ENCODE results near the gene AMDHD2.
"Not testable (repeated sequence)": the region's sequence is repeated elsewhere in the genome, so short reads cannot be mapped to it uniquely, and the experiment has no call there.

AMDHD2 gene

DNA sequence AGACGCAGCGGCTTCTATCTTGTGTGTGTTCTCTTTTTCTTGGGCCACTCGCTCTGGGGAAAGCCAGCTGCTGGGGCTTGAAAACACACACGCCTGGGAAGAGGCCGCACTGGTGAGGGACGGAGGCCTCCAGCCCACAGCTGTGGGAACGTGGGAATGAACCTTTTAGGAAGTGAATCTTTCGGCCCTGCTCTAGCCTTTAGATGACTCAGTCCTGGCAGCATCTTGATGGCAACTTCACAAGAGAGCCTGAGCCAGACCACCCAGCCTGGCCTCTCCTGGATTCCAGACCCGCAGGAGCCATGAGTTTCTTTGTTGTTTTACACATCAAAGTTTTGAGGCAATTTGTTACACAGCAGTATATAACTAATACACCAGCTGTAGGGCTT lies 15.4 kb downstream of the AMDHD2 start:
- no peak for DNase-seq

DNA sequence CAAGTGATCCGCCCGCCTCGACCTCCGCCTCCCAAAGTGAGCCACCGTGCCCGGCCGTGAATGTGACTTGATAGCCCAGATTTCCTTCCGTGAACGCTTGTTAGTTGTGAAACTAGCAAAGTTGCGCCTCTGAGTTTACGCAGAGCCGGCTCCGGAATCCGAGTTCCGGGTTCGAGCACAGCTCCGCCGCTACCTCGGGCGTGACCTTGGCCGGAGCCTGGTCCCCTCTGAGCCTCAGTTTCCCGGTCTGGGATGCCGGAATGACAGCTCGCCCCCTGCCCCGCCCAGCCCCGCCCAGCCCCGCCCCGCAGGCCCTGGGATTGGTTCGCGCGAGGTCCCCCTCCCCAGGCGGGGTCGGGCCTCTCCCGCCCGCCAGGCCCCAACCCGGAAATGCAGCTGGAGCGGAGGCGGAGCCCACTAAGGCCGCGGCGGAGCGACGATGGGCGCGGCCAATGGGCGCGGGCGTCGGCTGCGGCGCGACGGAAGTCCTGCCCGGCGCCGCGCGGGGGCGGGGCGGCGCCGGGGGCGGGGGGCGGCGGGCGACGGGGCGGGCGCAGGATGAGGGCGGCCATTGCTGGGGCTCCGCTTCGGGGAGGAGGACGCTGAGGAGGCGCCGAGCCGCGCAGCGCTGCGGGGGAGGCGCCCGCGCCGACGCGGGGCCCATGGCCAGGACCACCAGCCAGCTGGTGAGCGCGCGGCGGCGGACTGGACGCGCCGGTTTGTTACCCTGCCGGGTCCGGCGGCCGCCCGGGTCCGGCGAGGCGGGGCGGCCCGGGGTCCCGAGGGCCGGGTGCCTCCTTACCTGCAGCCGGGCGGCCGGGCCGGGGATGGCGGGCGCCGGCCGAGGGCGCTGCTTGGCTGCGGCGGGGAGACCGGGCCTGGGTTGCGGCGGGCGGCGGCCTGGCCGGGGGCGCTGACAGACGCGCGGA lies 17.5 kb downstream of the AMDHD2 start, which contains the start of gene PDPK1:
TSS of gene PDPK1 (plus strand) at position 571 of the 929 bp plus-strand sequence. CDS start at position 663, 92 bp downstream.
- peak; percentile 92 to 95 for DNase-seq

DNA sequence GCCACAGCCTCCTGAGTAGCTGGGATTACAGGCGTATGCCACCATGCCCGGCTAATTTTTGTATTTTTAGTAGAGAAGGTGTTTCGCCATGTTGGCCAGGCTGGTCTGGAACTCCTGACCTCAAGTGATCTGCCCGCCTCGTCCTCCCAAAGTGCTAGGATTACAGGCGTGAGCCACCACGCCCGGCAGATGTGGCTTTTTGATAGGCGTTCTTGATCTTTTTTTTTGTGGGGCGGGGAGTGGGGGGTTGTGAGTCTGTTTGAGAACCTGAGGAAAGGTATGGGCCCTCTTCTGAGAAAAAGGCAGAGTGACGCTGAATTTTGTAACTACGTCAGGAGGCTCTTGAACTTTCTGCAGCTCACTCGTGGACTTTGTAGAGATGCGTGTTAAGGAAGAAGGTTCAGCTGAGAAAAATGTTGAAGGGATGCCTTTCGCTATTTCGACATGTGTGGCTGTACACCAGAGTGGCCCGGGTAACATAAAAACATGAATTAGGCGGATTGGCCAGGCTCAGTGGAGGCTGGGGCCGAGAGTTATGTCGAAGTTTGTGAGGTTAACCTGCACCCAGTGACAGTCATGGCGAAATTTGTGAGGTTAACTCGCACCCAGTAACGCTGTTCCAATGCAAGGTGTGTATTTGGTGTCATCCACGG lies 19.1 kb downstream of the AMDHD2 start:
- not testable (repeated sequence) for DNase-seq

DNA sequence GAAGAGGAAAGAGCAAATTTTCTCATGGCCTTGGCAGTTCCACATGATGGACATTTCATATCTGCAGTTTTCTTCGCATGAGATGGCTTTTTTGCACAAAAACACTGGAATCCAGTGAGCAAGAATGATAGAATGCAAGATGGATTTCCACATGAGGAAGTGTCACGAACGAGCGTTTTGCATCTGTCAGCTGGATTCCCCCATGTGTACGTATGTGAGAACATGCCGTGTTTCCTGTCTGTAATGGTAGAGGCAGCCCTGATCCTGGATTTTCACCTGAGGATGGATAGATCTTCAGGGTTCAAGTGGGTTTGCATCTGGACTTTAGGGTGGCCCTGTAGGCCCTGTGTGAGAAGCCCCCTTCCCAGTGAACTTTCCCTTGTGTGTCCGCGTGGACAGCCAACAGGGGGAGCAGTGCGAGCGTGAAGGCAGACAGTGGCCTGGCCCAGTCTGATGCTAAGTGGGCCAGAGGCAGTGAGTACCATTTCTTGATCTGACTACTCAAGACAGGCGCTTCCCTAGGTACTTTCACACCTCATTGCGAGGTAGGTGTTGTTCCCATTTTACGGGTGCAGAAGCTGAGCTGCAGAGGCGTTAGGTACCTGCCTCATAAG lies 19.8 kb downstream of the AMDHD2 start:
- DNase-seq, result not testable (repeated sequence)

DNA sequence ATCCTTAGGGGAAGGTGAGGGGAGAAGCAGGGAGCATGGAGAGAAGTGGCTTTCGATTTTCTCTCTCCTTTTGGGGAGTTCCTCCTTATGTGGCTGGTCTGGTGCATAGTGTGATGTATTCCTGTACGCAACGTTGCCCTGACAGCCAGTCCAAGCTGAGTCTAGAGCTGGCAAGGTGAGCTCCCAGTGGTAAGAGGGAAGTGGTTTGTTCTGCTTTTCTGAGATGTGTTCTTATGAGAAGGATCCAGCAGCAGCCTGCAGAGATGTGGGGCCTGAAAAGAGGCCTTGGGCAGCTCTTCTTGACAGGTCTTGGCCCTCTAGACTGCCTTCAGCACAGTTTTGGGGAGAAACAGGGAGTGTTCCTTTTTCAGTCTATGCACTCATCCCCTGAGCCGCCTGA lies 20.7 kb downstream of the AMDHD2 start:
- not testable (repeated sequence) for DNase-seq

DNA sequence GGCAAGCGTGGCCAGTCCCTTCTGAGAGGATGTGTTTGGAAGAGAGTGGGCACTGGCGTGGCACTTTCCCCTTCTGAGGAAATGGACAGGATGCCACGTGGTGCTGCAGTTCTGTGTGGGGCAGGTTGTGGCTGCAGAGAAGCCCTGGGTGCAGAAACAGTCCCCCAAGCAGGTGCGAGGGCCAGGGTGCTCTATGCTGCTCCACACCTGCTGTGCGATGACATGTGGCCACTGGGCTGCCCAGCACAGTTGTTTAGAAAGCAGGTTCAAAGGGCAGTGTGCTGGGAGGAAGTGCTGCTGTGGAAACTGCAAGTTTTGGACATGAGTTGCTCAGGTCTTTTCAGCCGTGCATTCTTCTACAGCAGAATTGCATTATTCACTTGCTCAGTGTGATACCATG lies 21.2 kb downstream of the AMDHD2 start:
- DNase-seq, result not testable (repeated sequence)

DNA sequence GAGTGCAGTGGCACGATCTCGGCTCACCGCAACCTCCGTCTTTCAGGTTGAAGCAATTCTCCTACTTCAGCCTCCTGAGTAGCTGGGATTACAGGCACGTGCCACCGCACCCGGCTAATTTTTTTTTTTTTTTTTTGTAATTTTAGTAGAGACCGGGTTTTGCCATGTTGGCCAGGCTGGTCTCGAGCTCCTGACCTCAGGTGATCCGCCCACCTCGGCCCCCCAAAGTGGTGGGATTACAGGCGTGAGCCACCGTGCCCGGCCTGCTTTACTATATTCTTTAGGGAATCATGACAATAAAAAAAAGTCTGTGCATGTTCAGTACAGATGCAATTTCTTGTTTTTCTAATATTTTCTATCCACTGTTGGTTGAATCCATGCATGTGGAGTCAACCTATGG lies 23.6 kb downstream of the AMDHD2 start:
- DNase-seq, result not testable (repeated sequence)

DNA sequence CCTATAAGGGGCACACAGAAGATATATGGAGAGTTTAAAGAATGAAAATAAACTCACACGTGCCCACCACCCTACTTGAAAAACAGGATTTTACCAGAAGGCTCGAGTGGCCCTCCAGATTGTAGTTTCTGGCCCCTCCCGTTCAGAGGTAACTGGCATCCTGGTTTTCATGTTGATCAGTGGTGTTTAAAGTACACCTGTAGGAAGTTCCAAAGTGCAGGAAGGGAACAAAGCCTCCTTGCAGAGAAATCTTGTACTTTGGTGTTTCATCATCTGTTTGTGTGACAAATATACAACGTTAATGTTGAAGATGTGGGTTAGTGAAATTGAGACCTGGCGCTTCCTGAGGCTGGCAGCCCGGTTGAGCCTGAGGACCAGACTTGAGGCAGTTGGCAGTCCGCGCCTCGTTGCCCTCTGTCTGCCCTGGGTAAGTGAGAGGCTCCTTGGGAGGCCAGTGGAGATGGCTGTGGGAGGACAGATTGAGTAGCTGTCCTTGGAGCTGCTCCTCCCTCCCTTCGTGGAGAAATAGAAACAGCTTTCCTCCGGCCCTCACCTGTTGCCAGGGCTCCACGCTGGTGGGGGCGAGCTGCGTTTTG lies 30.2 kb downstream of the AMDHD2 start:
- DNase-seq, result not testable (repeated sequence)

DNA sequence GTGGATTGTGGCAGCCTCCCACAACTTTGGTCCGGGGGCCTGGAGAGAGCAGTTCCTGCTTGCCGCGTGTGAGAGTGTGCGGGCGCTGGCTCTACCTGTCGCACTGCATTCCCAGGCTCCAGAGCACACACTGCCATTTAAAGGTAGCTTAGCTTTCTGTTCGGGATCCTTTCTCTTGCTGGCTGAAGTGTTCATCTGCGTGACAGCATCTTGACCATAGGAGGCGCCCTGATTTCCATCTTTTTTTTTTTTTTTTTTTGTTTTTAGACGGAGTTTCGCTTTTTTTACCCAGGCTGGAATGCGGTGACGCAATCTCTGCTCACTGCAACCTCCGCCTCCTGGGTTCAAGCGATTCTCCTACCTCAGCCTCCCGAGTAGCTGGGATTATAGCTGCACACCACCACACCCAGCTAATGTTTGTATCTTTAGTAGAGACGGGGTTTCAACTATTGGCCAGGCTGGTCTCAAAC lies 31.3 kb downstream of the AMDHD2 start:
- DNase-seq, result not testable (repeated sequence)

DNA sequence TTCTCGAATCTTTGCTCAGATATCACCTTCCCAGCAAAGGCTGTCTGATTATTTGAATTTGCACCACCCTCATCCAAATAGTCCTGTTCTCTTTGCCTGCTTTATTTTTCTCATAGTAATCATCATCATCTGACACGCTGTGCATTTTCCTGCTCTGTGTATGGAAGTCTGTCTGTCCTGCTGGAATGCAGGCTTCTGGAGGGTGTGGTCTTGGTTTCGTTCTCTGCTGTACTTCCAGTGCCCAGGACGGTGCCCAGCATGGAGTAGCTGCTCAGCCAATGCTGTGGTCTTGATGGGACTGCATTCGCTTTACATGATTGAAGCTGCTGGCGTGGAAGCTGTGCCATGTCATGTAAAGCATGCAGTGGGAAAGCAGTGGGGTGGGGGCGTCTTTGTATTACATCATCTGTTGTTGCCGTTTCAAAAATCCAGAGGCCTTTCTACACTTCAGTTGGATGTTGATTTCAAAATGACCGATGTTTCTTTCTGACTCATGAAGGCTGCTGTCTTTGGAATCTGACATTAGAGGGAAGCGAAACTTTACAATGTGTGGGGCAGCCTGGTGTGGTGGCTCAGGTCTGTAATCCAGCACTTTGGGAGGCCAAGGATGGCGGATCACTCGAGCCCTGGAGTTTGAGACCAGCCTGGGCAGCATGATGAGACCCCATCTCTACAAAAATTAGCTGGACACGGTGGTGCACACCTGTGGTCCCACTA lies 34.7 kb downstream of the AMDHD2 start:
- DNase-seq, result not testable (repeated sequence)

DNA sequence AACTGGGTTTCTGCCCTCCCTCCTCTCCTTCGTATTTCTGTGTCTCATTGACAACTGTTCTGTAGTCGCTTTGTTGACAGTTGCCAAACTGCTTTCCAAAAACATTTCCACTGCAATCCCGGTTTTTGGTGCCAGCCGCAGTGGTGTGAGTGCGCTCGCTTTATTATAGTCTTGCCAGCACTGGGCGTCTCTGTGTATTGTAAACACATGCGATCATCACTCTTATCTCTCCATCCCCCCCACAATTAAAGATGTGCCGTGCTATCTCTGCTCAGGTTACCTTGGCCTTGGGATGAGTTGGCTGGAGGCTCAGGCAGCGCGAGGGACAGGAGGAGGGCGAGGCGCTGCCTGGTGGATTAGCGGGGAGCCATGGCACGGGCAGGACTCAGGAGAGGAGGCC lies 37.0 kb downstream of the AMDHD2 start:
- not testable (repeated sequence) for DNase-seq

DNA sequence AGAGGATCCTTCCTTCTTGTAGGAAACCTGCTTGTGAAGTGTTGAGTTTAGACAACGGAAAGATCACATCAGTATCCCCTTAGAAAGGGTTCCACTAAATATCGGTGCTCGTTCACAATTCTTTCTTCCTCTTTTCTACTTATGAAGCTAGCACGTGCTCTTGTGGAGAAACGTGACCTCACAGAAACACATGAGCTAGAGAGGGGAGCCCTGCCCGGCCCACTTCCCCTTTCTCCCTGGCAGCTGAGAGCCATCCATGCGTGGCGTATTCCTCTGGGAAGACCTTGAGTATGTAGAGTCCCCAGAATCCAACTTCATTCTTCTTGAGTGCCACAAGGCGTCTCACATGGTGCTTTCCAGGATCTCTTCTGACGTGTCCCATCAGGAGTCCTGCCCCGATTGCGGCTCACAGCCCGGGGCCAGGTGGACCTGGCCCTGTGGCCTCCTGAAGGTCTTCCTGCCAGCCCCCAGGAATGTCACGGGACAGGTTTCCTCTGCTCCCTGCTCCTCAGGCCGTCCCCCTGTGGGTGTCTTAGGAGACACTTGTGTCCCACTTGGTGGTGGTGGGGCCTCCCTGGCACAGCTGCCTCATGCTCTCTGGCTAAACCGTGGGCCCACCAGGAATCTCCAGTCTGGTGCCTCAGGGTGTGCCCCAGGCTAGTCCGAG lies 40.1 kb downstream of the AMDHD2 start:
- DNase-seq, result not testable (repeated sequence)

DNA sequence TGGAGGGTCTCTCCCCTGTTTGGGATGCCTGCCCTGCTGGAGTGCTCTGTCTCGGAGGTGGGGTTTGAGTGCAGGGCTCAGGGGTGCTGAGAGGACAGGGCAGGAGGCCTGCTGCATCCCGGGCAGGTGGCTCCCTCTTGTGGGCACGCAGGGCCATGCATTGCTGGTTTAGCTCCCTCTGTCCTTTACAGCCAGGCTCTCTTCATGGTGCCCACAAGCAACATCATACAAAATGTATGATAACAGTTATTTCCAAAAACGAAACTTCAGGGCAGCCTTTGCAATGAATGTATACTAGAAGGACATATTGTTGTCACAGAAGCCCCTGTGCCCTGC lies 40.6 kb downstream of the AMDHD2 start:
- DNase-seq, result not testable (repeated sequence)

DNA sequence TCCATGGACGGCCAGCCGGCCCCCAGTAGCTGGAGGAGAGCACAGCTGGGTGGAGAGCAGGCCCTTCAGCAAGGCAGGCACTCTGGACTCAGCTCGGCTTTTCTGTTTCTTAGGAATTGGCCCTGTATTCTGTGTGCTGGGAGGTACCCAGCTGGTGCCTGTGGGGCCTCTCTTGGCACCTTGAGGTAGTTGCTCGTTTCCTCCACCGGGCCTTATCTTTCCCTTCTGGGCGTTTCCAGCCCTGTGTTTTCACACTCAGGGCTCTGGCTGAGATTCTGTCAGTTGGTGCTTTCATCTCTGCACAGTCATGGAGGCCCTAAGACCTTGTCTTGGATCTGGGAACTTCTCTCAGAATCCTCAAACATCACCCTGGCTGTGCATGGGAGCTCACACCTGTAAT lies 47.3 kb downstream of the AMDHD2 start:
- not testable (repeated sequence) for DNase-seq

DNA sequence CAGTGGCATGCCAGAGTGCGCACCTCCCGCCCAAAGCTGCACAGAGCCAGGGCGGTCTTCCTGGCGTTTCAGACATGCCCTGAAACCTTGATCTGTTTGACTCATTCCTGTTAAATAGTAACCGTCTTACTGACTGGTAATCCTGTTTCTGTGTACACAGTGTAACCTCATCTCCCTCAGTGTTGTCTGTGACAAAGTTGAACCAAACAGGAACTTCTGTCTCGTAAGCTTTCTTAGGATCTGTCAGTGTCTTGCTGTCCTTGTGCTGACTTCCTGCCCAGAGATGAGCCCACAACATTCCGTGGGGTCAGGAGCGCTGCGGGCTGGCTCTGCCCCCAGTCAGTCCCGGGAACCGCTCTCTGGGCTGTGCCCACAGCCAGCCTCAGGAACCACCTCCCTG lies 48.4 kb downstream of the AMDHD2 start:
- not testable (repeated sequence) for DNase-seq

DNA sequence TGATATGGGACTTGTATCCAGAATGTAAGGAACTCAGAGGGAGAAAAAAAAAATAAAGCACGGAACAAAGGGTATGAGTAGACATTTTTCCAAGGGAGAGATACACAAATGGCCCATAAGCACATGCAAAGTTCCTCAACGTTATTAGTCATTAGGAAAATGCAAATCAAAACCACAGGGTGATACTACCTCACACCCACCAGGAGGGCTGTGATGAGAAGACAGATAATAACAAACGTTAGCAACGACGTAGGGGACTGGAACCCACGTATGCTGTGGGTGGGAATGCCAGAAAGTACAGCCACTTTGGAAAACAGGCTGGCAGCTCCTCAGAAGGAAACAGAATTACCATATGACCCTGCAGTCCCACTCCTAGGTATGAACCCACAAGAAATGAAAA lies 52.5 kb downstream of the AMDHD2 start:
- not testable (repeated sequence) for DNase-seq

DNA sequence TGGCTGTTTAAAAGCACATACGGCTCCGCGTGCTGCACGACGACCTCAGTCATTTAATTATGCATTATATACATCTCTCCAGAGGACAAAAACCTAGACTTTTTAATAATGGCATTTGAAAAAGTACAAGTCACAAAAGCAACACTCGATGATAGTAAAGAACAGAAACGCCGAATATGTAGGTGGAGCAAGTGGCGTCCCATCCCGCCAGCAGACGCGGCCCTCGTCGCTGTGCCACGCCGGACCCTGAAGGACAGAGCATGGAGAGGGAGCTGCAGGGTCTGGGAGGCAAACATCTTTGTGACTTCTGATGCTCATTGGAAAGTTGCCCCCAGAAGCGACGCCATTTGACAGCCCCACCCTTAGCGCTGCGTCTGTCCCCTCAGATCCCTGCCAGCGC lies 55.7 kb downstream of the AMDHD2 start:
- DNase-seq, result not testable (repeated sequence)

DNA sequence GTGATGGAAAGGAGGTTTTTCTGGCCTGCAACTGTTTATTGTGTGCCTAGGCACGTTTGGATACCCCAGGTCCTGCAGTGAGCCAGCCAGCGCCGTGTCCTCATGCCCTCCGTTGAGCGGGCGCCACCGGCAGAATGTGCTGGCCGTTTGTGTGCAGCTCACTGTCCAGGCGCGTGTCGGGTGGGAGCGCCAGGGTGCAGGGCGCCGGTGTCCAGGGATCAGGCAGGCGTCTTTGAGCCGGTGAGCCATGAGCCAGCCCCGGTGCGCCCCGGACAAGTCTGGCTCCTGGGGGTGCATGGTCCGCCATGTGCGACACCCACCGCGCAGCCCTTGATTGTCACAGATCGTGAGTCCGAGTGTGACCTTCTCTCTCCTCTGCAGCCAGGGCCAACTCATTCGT lies 56.9 kb downstream of the AMDHD2 start:
- not testable (repeated sequence) for DNase-seq

DNA sequence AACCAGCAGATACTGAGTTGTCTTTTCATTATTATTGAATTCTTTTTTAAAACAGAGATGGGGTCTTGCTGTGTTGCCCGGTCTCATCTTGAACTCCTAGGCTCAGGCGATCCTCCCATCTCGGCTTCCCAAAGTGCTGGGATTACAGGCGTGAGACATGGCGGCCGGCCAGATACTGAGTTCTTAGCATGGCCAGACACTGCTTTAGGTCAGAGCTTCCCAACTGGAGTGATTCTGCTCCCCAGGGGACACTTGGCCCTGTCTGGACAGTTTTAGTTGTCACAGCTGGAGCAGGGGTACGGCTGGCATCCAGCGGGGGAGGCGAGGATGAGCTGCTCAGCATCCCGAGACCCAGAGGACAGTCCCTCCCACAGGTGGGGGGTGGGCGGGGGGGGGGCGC lies 58.7 kb downstream of the AMDHD2 start:
- not testable (repeated sequence) for DNase-seq

DNA sequence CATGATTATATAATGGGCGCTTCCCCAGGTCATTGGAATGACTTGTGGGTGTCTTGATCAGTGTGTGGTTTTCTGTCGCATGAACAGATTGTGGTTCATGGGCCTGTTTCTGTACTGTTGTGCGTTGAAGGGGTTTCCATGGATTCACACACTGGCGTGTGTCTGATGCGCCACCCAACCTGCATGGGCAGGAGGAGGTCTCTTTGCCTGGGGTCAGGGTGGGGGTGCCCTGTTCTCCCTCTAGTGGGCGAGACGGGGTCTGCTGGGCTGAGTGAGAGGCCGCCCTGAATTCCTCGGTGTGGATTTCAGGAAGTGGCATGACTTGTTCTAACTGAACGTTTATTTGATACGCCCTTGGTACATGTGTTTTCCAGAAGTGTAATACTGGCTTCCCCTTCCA lies 60.0 kb downstream of the AMDHD2 start:
- DNase-seq, result not testable (repeated sequence)

DNA sequence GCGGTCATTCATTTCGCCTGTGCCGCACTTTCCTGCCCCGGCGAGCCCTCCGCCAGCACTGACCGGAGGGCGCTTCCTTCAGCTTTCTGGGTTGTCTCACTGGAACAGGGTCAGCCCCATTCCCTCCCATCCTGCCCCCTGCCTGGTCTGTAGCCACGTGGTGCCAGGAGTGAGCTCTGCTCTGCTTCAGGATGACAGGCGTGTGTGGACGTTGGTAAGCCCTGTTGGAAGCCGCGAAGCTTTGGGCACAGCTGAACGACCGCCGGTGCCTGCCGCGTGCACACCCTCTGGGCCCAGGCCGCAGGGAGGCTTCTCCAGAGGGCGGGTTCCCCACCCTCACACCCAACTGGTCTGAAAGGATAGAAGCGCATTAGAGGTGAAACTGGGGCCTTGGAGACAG lies 60.6 kb downstream of the AMDHD2 start:
- not testable (repeated sequence) for DNase-seq

Measured in NCI-H2081 (cell line).